Measurements from ENCODE around the gene MAPK12. TPM values are rescaled to one million over a fixed set of nuclear protein-coding genes. Genes with fewer than 3 reads are reported as not detected.

Gene MAPK12
- total RNA-seq, 1 experiment from 2014 or later: 74.6 TPM

- TF ChIP-seq POLR2AphosphoS5 (IDR thresholded peaks at IDR 0.05; ENCODE audit: low read depth, low read length): no peak
- TF ChIP-seq REST (IDR thresholded peaks at IDR 0.05; ENCODE audit: insufficient read depth in 1 of 2, low read depth in 2 of 2, low read length in 1 of 2): no peak
- no peak for TF ChIP-seq SIN3A (IDR thresholded peaks at IDR 0.05; ENCODE audit: borderline replicate concordance, insufficient read depth, low read depth, low read length)
- no peak for TF ChIP-seq TCF7L2 (IDR thresholded peaks at IDR 0.05; ENCODE audit: low read depth, low read length)
- no peak for TF ChIP-seq CTCF (IDR thresholded peaks at IDR 0.05)
- no peak overlapping the region for H3K27ac ChIP-seq (ENCODE audit: low read length)
- ATAC-seq (no peak), DNase-seq (ENCODE audit: low read depth, low spot score) (no peak)
- H3K36me3 ChIP-seq (ENCODE audit: control insufficient read depth, insufficient read depth, low read length): no peaks in the 10 kb centered on the region
- intact Hi-C loops (cut with micrococcal nuclease; ENCODE audit: unreplicated experiment) (no loop called here), in situ Hi-C loops (cut with HindIII; ENCODE audit: low pct_unique_long_range_greater_than_20kb, low sequenced_read_pairs) (no loop called here)
- CTCF ChIA-PET: no interaction called here
- no peaks in the 10 kb centered on the region for H3K27me3 ChIP-seq (ENCODE audit: control insufficient read depth, insufficient read depth, low read length)
- no peaks in the 10 kb centered on the region for H3K9me3 ChIP-seq (ENCODE audit: control insufficient read depth, insufficient read depth, low read depth, low read length)
- no peak overlapping the region for H3K4me3 ChIP-seq (ENCODE audit: low read depth in 2 of 2, low read length in 2 of 2)
- H3K4me1 ChIP-seq (ENCODE audit: control insufficient read depth, insufficient read depth, low read length): no peaks in the 10 kb centered on the region
- POLR2A ChIA-PET: no interaction called here
- no TSS peak for BruUV-seq (replicated peaks)
Measured at GRCh38 chr22:50226875-50227165, 34.7 kb downstream of the MAPK12 start.

DNA sequence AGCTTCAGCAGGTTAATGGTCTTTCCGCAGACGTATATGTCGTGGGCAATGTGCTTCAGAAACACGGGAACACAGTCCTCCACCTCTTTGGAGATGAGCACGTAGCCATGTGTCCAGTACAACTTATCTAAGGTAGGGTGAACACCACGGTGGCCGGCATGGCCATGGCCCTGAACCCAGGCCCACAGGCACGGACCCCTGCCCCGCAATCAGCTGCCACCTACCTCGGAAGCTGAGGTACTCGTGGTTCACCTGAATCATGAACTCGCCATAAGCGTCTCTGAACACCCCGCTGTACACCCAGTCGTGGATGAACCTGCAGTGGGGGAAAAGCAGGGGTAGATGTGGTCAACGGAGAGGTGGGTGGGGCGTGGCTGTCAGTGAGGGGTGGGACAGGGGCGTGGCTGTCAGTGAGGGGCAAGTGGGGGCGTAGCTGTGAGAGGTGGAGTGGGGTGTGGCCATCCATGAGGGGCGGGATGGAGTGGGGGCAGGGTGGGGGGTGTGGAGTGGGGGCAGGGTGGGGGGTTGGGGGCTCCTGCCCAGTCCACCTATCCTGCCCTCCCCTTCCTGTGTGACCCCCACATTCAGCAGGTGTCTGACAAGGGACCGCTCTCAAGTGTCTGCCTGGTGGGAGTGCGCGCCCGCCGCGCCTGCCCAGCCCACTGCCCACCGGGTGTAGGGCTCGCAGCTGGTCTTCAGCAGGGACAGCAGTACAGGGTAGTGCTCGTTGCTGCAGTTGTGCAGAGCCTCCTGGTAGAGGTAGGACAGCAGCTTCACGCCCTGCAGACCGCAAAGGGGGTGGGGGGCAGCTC is 35.2 kb downstream of the MAPK12 start:
- Histone ChIP-seq H3K27me3 (ENCODE audit: control insufficient read depth, insufficient read depth, low read length) (no peaks in the 10 kb centered on the region), H3K4me3 (ENCODE audit: low read depth in 2 of 2, low read length in 2 of 2) (no peak overlapping the region), H3K27ac (ENCODE audit: low read length) (no peak overlapping the region), H3K4me1 (ENCODE audit: control insufficient read depth, insufficient read depth, low read length) (no peaks in the 10 kb centered on the region), H3K36me3 (ENCODE audit: control insufficient read depth, insufficient read depth, low read length) (no peaks in the 10 kb centered on the region), H3K9me3 (ENCODE audit: control insufficient read depth, insufficient read depth, low read depth, low read length) (no peaks in the 10 kb centered on the region)
- intact Hi-C loops (cut with micrococcal nuclease; ENCODE audit: unreplicated experiment): no loop called here
- no TSS peak for BruUV-seq (replicated peaks)
- ChIA-PET CTCF (no interaction called here), POLR2A (interaction anchor here (0.7 kb wide), 1 partner anchor 415 kb away, joined by 3 read pairs; no protein-coding TSS in a partner anchor)
- no peak for ATAC-seq
- TF ChIP-seq TCF7L2 (IDR thresholded peaks at IDR 0.05; ENCODE audit: low read depth, low read length) (no peak), POLR2AphosphoS5 (IDR thresholded peaks at IDR 0.05; ENCODE audit: low read depth, low read length) (no peak), REST (IDR thresholded peaks at IDR 0.05; ENCODE audit: insufficient read depth in 1 of 2, low read depth in 2 of 2, low read length in 1 of 2) (no peak), SIN3A (IDR thresholded peaks at IDR 0.05; ENCODE audit: borderline replicate concordance, insufficient read depth, low read depth, low read length) (no peak), CTCF (IDR thresholded peaks at IDR 0.05) (no peak)
- in situ Hi-C loops (cut with HindIII; ENCODE audit: low pct_unique_long_range_greater_than_20kb, low sequenced_read_pairs): no loop called here
- no peak for DNase-seq (ENCODE audit: low read depth, low spot score)
